Thymus (tissue), 11 donors: ENCODE measurements around the gene PNMA1. TPM values are rescaled to one million over a fixed set of nuclear protein-coding genes. Genes with fewer than 3 reads are reported as not detected.
"Not testable (repeated sequence)": the region's sequence is repeated elsewhere in the genome, so short reads cannot be mapped to it uniquely, and the experiment has no call there.

Source experiments
- DNase-seq, 9 donors: peaks; one replicate each; pipeline ENCODE4 v3.0.0-alpha.2; 2013; ENCODE audit warnings: low spot score in 9 of 9, low read depth in 6 of 9, missing footprints in 1 of 9
- H3K27ac ChIP-seq, 2 donors: one replicate each; pipeline ENCODE4 v1.5.1; 2013; ENCODE audit warnings: control low read depth in 1 of 2, low read depth in 1 of 2, low read length in 1 of 2, mild to moderate bottlenecking in 1 of 2, moderate library complexity in 1 of 2
- H3K27me3 ChIP-seq, 2 donors: one replicate each; pipeline ENCODE4 v1.5.1; 2013; ENCODE audit warnings: low read length in 1 of 2; ENCODE audit not compliant: control insufficient read depth in 2 of 2, insufficient read depth in 1 of 2
- H3K36me3 ChIP-seq, 2 donors: one replicate each; pipeline ENCODE4 v1.5.1; 2013; ENCODE audit warnings: low read length in 1 of 2, mild to moderate bottlenecking in 1 of 2, moderate library complexity in 1 of 2; ENCODE audit not compliant: control insufficient read depth in 2 of 2, insufficient read depth in 2 of 2
- H3K4me1 ChIP-seq, 2 donors: one replicate each; pipeline ENCODE4 v1.5.1; 2013; ENCODE audit warnings: low read length in 2 of 2; ENCODE audit not compliant: control insufficient read depth in 2 of 2, insufficient read depth in 2 of 2
- H3K4me3 ChIP-seq, 2 donors: one replicate each; pipeline ENCODE4 v1.5.1; 2013; ENCODE audit warnings: low read length in 2 of 2, control low read depth in 1 of 2, mild to moderate bottlenecking in 1 of 2
- H3K9me3 ChIP-seq, 2 donors: one replicate each; pipeline ENCODE4 v1.5.1; 2013; ENCODE audit warnings: low read length in 1 of 2, mild to moderate bottlenecking in 1 of 2; ENCODE audit not compliant: control insufficient read depth in 2 of 2, insufficient read depth in 1 of 2
- WGBS: extraction: QIAGEN DNeasy Blood & Tissue Kit; methylation state at CpG from one replicate; pipeline ENCODE4 v1.1.7; 2013; 5-methylcytosine and 5-hydroxymethylcytosine counted together
- polyA plus RNA-seq: library from polyadenylated mRNA; stranded (reverse); fragments of 200-250 nt; gene quantifications from one replicate; pipeline ENCODE4 v1.2.3, GENCODE V29; 2013
- total RNA-seq: library from RNA; stranded (reverse); fragments of 120-200 nt; gene quantifications from one replicate; pipeline ENCODE4 v1.2.4, GENCODE V29; 2013
- donor health status: healthy.

Gene PNMA1
- total and polyA plus RNA-seq, 2 donors: 5.0 to 31.2 TPM

- no peak for DNase-seq
- peaks cover 23 to 32% of the 10 kb centered on the region in 2 donors for H3K36me3 ChIP-seq
- H3K27ac ChIP-seq: no peak overlapping the region
- H3K27me3 ChIP-seq: no peaks in the 10 kb centered on the region
- no peaks in the 10 kb centered on the region for H3K9me3 ChIP-seq
- H3K4me3 ChIP-seq: peak overlapping the region in 1 of 2 donors; percentile 69
- 60% methylated on average over 7 of the region's 7 CpGs for WGBS
- peaks cover 5 to 25% of the 10 kb centered on the region in 2 donors for H3K4me1 ChIP-seq
Observed at GRCh38 chr14:73714656-73715081, 485 bp upstream of the PNMA1 start.

GRCh38 chr14:73713206-73713802 lies 880 bp downstream of the PNMA1 start:
- Histone ChIP-seq H3K9me3 (no peaks in the 10 kb centered on the region), H3K27ac (peak overlapping the region; percentile 19 to 23), H3K4me1 (peaks cover 5 to 25% of the 10 kb centered on the region in 2 donors), H3K36me3 (peaks cover 9 to 23% of the 10 kb centered on the region in 2 donors), H3K27me3 (no peaks in the 10 kb centered on the region), H3K4me3 (peak overlapping the region; percentile 68 to 69)
- DNase-seq: peak in 2 of 9 donors; percentile 38 to 65
- WGBS: 3% methylated on average over 21 of the region's 21 CpGs

DNA sequence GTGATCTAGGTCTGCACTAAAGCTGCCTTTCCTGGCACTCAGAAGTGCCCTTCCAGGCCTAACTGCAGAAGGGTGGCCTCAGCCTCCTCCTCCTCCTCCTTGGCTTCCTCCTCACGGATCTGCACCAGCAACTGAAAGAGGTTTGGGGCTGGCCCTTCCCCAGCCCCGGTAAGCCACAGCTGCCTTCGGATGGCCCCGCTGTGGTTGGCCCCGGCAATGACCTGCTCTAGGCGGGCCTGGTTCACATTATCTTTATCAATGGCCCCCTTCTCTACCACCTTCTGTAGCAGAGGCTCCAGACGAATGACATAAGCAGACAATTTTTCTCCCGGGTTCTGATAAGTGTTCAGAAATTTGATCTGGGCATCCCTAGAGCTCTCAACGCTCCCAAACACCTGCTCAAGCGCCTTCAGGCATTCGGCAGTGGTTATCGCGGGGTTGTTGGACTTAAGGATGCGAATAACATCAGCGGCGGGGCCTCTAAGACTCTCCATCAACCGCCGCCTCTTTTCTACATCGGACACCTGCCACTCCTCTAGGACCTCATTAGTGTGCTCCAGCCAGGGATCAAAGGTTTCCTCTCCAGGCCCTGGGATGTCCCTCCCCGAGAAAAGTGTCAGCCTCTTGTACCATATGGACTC lies 1.5 kb downstream of the PNMA1 start:
- Histone ChIP-seq H3K27me3 (no peaks in the 10 kb centered on the region), H3K4me1 (peaks cover 5 to 25% of the 10 kb centered on the region in 2 donors), H3K4me3 (peak overlapping the region; percentile 68 to 69), H3K27ac (peak overlapping the region; percentile 27 to 46), H3K36me3 (peaks cover 3 to 17% of the 10 kb centered on the region in 2 donors), H3K9me3 (no peaks in the 10 kb centered on the region)
- peak in 3 of 9 donors; percentile 23 to 50 (median 26) for DNase-seq
- WGBS: 3% methylated on average over 20 of the region's 20 CpGs

- Histone ChIP-seq H3K27me3 (no peaks in the 10 kb centered on the region), H3K27ac (peak overlapping the region; percentile 22 to 27), H3K4me3 (peak overlapping the region; percentile 68 to 69), H3K9me3 (no peaks in the 10 kb centered on the region), H3K4me1 (peaks cover 5 to 25% of the 10 kb centered on the region in 2 donors), H3K36me3 (peaks cover 0 to 11% of the 10 kb centered on the region in 2 donors)
- DNase-seq: peak in 3 of 9 donors; percentile 16 to 47 (median 42)
- 20% methylated on average over 11 of the region's 11 CpGs for WGBS
Observed at GRCh38 chr14:73712071-73712506, 2.1 kb downstream of the PNMA1 start.

DNA sequence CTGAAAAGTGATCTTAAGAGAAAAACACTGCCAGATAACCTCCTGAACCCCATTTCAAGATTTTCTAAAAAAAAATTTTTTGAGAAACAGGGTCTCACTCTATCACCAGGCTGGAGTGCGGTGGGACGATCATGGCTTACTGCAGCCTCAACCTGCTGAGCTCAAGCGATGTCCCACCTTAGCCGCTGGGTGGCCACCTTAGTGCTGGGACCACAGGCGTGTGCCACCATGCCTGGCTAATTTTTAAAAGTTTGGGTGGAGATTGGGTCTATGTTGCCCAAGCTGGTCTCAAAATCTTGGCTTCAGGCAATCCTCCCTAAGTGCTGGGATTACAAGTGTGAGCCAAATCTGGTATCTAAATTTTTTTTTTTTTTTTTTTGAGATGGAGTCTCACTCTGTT lies 3.4 kb downstream of the PNMA1 start:
- peaks cover 5 to 23% of the 10 kb centered on the region in 2 donors for H3K4me1 ChIP-seq
- H3K27me3 ChIP-seq: no peaks in the 10 kb centered on the region
- peaks cover 0 to under 1% of the 10 kb centered on the region in 2 donors for H3K36me3 ChIP-seq
- H3K9me3 ChIP-seq: no peaks in the 10 kb centered on the region
- no peak for DNase-seq
- H3K4me3 ChIP-seq: no peak overlapping the region
- no peak overlapping the region for H3K27ac ChIP-seq
- WGBS: 88% methylated on average over 5 of the region's 5 CpGs

DNA sequence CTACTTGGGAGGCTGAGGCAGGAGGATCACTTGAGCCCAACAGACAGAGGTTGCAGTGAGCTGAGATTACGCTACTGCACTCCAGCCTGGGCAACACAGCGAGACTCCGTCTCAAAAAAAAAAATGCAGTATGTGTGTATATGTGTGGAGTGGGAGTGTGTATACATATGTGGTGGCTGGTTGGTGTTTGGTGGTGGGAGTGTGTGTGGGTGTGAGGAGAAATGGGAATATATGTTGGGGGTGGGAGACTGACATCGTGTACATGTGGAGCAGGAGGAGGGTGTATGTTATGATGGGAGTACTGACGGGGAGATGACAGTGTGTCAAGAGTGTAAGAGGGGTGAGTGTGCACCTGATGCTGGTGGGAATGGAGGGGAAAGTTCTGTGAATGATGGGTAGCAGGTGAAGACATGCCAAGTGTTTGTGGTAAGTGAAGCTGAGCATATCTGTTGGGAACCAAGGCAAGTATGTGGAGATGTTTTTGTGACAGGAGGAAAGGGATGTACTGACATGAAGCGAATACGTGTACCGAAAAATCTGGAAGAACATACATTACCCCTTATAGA lies 4.2 kb downstream of the PNMA1 start:
- Histone ChIP-seq H3K4me3 (no peak overlapping the region), H3K27me3 (no peaks in the 10 kb centered on the region), H3K4me1 (peaks cover 5 to 21% of the 10 kb centered on the region in 2 donors), H3K9me3 (no peaks in the 10 kb centered on the region), H3K27ac (no peak overlapping the region), H3K36me3 (no peaks in the 10 kb centered on the region)
- 95% methylated on average over 8 of the region's 8 CpGs for WGBS
- no peak for DNase-seq

DNA sequence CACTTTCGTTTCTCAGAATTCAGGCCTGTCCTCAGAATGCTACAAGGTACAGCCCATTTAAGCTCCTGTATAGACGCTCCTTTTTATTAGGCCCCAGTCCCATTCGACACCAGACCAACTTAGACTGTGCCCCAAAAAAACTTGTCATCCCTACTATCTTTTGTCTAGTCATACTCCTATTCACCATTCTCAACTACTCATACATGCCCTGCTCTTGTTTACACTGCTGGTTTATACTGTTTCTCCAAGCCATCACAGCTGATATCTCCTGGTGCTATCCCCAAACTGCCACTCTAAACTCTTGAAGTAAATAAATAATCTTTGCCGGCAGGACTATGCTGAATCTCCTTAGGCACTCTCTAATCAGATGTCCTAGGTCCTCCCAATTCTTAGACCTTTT lies 6.1 kb downstream of the PNMA1 start:
- H3K4me3 ChIP-seq, H3K9me3 ChIP-seq, H3K36me3 ChIP-seq, H3K27me3 ChIP-seq, H3K27ac ChIP-seq, DNase-seq: not testable (repeated sequence)
- WGBS: 89% methylated on average over 1 of the region's 4 CpGs
- peaks cover 0 to 11% of the 10 kb centered on the region in 2 donors for H3K4me1 ChIP-seq

DNA sequence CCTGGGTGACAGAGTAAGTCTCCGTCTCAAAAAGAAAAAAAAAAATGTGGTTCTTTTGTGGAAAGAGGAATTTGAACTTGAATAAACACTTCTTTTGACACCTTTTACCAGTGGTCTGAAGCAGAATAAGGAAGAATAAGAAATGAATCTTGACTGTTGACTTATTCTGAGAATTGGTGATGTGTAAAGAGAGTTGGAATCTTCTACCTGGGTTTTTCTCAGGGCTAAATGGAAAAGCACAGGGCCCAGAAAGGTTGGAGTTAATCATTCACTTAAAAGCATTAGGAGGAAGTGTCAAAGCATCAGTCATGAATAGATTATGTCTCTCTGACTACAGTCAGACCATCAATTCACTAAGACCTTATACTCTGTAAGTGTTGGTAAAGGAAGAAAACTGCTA lies 13.9 kb downstream of the PNMA1 start:
- Histone ChIP-seq H3K27ac (no peak overlapping the region), H3K27me3 (no peaks in the 10 kb centered on the region), H3K4me3 (no peak overlapping the region), H3K36me3 (no peaks in the 10 kb centered on the region), H3K4me1 (no peaks in the 10 kb centered on the region), H3K9me3 (no peaks in the 10 kb centered on the region)
- DNase-seq: no peak
- 95% methylated on average over 1 of the region's 1 CpG for WGBS
